GM21526 (cell line): ENCODE data around the gene SEC61B.

ENCODE experiments used
- ATAC-seq: cut with Tn5 transposase; IDR thresholded peaks from one replicate; pipeline ENCODE4 v1.9.1; 2021; ENCODE audit warnings: moderate library complexity; ENCODE audit not compliant: unreplicated experiment, low FRiP score

The SEC61B gene

GRCh38 chr9:99221621-99222415 lies at the start of gene SEC61B, which contains the start of gene ALG2:
Gene SEC61B (plus strand): TSS chr9:99222282. CDS start chr9:99222364, 82 bp downstream.
Gene ALG2 (minus strand): TSS chr9:99221942. CDS start chr9:99221894, 48 bp downstream.
- ATAC-seq, result peak; percentile 82

DNA sequence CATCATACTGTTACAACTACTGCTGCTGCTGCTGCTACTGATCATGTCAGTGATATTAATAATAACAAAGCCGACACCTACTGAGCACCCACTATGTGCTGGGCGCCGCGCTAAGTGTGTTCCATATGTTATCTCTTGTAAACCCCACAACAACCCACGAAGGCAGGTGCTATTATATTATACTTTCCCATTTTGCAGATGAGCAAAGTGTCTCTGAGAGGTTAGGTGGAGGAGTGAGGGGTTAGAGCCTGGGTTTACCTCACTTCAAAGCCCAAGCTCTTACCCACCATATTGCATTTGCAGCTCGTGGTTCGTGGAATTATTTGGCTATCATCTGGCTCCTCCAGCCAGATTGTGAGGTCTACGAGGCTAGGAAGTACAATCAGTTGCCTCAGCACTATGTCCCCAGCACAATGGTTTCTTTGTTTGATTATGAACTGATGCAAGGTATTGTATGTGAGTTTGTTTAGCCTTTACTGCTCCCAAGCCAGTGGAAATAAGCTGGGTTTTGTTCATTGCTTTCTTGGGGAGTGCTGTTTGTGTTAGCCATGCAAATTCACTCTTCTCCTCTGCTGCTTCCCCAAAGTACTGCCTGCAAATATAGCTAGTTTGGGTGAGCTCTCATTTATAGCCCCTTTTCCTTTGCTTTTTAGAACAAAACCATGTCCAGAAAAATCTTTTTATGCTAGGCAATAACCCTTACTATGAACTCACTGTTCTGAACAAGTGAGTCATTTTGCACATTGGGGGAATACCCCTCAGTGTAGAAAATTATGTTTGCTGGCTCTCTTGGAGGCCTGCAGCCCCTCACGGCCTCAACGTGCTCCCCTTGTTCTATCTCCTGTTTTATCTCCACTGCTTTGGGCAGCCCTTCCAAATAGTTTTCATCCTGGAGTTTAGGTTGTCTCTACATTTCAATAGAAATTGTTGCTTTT lies 48.2 kb upstream of the SEC61B start:
- no peak for ATAC-seq

DNA sequence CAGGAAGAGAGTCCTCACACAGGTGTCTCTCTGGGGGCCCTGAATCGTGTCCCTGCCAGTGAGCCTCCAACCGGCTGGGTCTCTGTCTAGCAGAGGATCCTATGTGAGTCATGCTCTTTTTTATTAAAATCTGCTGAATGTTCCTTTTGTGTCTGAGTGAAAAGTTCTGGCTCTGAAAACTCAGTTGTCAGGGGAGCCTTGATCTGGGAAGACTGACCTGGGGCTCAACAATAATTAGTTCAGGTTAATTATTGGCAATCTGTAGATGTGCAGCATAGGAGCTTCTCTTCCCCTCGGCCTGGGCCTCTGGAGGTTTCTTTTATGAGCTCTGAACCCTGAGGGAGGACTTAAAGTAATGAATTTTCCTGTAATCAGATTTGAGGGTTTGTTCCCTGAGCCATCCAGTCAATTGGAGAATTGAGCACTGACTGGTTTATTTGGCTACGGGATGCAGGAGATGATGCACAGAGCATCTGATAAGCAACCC lies 45.5 kb upstream of the SEC61B start:
- ATAC-seq, result no peak

DNA sequence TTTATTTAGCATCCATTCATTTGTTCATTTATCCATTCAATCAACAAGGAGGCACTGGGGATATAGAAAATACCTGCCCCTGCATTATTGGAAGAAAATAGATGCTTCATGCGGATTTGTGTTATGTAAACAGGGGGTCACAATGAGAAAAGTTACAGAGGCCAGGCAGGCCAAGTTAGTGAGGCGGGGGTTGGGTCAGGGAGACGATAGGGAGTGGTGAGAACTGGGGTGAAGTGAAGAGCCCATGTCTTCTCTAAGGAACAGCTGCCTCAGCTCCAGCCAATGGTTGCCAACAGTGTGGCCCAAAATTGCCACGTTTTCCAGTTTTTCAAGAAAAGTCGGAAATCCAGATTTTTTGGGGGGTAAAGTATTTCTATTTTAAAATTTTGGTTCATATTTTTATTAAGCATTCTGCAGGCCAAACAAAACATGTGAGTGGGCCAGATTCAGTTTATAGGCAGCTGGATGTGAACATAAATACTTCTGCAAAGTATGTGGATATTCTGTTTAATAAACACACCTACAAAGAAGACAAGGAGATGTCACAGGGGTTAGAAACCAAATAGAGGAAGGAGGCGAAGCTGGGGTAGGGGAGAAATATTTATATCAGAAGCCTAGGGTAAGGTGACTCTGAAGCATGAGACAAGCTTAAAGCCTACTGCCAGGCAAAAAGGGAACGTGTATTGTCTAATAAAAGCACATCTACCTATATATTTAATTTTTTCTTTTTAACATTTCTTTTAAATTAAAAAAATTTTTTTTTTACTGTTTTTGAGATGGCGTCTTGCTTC lies 44.3 kb upstream of the SEC61B start:
- no peak for ATAC-seq

DNA sequence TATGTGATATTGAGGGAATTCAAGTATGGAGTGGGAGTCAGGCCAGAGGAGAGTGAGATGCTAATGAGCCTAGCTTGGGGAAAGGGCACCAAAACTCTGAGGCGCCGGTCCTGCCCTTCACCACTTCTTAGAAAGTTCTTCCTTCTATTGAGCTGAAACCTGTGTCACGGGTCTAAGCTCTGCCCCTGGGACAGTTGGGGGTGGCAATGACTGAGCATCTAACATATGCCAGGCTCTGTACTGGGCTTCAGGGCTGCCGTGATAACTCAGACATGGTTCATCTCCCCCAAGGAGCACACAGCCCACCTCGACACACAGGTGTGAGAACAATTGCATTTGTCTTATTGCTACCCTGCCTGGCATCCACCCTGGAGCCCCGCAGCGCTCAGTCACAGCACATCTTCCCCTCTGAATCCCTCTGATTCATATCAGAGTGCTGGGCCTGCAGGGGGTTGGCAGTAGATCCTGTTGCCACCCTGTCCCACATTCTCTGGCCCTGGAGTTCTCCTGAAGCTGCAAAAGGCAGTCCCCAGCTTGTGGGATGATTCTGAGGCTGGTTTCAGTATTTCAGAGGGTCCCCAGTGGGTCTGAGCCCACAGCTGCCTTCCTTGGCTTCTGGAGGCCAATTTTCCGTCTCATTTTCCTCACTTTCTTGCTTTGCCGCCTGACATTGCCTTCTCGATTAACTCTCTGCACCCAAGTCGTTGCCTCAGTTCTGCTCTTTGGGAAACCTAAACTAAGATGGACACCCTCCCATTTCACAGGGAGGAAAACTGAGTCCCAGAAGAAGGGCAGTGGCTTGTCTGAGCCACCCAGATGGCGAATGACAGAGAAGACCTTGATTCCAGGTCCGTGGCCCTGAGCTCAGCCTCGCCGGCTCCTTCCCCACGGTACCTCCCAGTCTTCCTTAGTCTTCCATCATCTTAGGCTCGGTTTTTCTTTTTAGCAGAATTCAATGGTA lies 42.9 kb upstream of the SEC61B start:
- no peak for ATAC-seq

- no peak for ATAC-seq
Observed at GRCh38 chr9:99180199-99180598, 41.9 kb upstream of the SEC61B start.

- ATAC-seq, result no peak
Observed at GRCh38 chr9:99180662-99181061, 41.4 kb upstream of the SEC61B start.

DNA sequence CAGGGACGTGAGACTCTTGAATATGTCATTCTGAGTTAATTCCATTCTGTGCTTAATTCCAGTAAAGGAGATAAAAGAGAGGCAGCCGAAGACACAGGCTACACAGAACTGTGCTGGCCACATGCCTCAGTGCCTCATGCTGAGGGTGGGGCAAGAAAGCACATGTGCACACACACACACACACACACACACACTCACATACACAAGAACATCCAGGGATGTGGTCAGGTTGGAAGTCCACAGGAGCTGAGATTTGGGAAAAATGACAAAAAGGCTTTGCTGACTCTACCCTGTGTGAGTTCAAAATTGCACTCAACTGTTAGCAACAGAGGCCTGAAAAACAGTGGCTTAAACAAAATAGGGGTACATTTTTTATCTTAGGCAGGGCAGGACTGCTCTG lies 40.9 kb upstream of the SEC61B start:
- no peak for ATAC-seq

DNA sequence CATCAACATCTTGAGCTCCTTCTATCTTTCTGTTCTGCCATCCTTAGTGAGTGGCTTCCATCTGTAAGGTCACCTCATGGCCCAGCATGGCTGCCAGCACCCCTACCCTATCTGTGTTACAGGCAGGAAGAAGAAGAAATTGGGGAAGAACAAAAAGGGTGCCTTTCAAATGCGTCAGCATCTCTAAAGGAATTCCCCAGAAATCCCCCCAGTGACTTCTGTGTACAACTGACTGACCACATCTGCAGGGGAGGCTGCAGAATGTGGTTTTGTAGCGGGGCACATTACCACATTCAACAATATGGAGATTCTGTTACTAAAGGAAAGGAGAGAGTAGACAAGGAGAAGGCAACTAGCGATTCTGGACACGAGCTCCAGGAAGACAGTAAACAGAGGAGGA lies 40.5 kb upstream of the SEC61B start:
- no peak for ATAC-seq

GRCh38 chr9:99182356-99182755 lies 39.7 kb upstream of the SEC61B start:
- ATAC-seq, result no peak

DNA sequence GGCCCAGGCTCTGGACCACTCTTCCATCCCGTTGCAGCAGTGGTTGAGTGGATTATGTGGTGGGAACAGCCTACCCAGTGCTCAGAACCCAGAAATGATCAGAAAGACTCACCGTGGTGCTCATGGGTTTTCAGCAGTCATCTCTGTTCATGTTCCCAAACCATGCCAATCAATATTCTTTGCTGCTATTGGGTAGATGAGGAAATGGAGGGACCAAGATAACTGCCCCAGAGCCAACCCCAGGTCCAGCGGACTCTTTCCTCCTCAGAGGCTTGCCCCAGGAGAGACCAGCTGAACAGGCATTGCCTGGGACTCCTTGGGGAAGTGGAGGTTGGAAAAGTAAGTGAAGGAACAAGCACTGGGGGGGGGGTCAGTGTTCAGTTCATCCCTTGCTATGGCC lies 38.5 kb upstream of the SEC61B start:
- no peak for ATAC-seq

GRCh38 chr9:99184110-99184474 lies 38.0 kb upstream of the SEC61B start:
- ATAC-seq, result no peak

DNA sequence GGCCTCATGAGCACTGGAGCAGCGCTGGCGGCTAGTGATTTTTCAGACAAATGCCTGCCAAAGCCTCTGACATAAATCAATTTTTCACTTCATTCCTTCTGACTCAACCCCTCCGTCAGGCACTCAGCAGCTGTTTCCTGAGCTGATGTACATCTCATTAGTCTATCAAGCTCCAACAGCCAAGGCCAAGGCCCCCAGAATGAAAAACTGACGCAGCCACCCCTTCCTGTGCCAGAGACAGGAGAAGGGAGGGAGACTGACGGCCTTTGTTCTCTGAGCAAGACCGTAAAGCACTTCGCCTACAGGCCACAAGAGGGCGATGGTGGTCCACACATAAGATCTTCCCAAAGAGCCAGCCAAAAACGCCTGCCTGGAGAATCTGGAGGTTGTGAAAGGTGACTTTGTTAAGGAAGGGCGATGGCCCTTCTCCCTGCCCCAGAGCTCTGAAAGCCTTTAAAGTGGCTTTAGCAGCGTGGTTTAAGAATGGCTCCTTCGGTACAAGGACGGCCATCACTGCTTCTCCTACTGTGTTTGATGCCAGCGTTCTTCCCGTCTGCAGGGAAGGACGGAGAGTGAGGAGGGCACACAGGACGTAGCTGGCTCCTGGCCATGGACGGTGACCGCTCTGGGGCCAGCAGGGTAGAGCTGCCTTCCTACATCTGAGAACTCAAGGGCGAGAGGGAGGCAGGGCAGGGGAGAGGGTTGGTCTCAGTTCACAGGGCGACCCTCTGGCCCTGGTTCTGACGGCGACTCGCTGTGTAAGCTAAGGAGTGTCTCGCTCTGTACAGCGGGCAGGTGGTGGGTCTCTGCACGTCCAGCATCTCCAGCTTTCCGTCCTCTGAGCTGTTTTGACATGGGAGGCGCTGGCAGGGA lies 37.4 kb upstream of the SEC61B start:
- ATAC-seq, result no peak

DNA sequence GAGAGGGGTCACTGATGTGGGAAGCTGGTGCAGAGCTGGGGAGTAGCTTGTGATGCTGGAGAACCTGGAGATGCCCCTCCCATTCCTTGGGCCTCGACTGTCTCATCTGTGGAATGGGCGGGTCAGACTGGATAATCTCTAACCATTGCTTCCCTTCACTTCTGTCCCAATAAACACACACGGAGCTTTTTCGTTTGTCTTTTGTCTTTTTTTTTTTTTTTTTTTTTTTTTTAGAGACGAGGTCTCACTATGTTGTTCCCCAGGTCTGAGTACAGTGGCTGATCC lies 36.8 kb upstream of the SEC61B start:
- ATAC-seq, result no peak

DNA sequence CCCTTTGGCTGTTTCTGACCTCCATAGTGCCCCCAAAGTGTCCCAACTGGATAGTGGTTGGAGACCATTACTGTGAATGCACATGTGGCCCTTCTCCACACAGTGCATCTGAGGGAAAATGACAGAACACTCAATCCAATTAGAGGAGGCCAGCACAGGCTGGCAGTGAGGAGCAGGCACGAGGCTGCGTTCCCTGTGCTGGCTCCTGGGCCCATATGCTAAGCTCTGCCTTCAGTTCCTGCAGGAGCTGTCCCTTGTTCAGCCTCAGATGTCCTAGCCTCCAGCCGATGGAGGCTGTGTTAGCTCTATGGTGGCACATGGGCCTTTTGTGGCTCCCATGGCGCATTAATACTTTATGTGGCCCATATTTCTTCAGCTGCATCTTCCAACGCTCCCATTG lies 36.1 kb upstream of the SEC61B start:
- ATAC-seq, result no peak

DNA sequence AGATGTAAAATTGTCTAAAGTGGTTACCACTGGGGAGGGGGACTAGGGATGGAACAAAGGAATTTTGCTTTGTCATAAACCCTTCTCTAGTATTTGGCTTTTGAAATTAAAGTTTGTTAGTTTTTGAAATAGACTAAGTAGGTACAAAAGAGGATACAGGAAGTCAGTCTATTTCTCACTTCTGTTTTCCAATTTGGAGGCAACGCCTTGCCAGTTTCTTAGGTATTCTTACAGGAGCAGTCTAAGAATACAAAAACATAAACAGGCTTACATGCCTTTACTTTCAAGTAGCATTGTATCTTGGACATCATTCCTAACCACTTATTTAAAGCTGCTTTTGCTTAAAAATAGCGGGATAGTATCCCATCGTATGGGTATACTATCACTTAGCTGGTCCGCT lies 34.8 kb upstream of the SEC61B start:
- ATAC-seq, result no peak

DNA sequence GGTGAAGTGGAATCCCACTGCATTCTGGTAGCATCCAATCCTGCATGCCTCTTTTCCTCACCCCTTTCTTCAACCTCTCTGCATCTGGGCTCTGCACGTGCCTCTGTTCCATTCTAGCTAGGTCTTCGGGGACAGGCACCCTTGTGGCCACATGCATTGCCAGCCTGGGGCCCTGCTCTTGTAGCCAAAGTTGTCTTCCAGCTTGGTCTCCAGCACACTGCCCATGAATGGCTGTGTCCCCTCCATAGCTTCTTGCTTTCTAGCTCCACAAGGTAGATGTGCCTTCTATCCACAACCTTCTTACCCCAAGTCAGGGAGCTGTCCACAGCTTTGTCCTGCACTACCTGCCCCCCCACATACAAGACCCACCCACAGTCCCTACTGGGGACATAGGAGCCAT lies 32.9 kb upstream of the SEC61B start:
- no peak for ATAC-seq

DNA sequence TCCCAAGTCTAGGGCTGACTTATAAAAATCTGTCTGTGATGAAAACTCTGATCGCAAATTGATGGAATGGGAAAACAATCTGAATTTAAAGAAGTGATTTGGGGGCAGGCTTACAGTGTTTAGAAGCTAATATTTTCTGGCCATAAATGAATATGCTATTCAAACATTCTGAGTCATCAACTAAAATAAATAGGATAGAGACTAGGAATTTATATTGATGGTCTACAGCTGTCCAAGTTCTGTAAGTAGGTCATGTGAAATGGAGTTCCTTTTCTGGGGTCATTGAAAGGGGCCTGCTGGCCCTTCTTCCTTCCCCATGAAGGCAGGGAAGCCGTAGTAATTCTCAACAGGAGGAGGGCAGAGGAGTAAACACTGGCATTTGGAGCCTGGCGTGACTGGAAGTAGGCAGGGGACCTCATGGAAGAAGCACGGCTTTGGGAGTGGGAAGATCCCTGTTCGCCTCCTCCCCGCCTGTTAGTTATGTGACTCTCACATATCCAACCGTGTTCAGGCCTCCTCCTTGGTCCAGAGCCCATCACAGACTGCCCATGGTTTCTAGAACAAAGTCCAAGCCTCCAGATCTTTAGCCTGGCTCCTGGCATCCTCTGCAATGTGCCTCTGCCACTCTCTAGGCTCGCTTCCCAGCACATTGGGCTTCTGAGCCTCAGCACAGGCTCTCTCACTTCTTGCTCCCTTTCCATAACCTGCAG lies 32.0 kb upstream of the SEC61B start:
- no peak for ATAC-seq
